CD4-positive, alpha-beta T cell treated with Interleukin-17A for 4 hours (primary cell): ENCODE measurements around the gene KRT15.

ENCODE experiments used
- DNase-seq: peaks from one replicate; pipeline ENCODE4 v3.0.0-alpha.2; 2020; ENCODE audit warnings: mixed read lengths

Gene KRT15

DNA sequence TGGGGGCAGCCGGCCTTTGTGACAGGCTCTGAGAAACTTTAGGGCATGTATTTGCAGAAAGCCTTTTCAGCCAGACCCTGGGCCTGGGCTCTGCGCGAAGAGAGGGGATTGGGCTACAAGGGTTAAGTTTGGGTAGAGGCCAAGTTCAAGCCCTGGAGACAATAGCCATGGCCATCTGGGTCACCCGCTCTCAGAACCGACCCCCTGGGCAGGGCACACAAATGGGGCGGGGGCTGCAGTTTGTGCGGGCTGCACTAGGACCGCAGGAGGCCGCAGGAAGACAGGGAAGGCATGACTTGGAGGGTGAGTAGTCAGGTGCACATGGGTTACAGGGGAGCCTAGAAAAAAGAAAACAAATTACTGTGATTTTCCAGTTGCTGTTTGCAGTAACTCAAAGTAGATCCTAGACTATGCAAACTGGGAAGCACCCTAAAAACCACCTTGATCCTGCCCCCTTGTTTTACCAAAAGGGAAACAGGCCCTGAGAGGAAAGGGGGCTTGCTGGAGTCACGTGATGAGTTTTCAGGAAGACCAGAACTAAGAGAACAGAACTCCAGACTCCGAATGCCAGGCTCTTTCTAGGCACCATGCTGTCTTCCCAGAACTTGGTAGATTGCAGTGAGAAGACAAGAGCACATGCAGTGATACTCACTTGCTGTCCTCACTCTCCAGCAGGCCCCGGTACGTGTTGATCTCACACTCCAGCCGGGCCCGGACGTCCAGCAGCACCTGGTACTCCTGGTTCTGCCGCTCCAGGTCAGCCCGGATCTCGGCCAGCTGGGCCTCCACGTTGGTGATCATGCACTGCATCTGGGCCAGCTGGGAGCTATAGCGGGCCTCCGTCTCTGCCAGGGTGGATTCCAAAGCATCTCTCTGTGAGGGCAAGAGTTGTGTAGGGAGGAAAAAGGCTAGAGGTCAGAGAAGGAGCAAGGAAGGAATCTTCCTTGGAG is 41.5 kb downstream of the KRT15 start:
- no peak for DNase-seq

DNA sequence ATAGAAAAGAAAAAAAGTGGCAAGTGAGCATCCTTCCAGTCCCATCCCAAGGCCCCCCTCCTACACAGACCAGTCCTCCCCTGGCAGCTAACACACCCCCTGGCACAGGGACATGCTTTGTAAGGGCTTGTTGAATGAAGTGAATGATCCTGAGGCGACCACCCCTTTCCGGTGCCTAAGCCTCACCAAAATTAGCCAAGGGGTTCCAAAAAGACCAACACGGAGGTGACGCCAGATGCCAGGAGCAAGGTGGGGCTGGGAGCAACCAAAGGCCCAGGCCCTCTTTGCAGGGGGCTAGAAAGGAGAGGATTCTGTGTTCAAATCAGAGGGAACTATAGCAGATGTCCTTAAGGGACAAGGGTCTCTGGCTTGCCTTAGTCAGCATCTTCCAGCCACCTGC is 43.3 kb downstream of the KRT15 start:
- no peak for DNase-seq

DNA sequence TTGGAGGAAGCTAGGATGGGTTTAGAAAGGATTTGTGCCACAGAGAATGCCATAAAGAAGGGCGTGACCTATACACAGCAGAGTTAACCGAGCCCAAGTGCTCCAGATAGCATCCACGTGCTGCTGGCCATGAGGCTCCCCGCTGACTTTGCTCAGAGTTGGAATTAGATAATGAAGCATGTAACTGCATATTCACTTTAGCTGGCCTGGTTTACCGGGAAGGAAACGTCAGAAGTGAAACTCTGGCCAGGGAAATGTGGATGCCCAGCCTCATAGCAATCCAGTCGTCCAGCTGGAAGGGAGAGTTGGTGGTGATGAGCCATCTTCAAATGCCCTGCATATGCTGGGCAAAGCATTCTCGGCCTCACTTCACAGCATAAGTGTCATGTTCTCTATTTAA is 43.8 kb downstream of the KRT15 start:
- no peak for DNase-seq

DNA sequence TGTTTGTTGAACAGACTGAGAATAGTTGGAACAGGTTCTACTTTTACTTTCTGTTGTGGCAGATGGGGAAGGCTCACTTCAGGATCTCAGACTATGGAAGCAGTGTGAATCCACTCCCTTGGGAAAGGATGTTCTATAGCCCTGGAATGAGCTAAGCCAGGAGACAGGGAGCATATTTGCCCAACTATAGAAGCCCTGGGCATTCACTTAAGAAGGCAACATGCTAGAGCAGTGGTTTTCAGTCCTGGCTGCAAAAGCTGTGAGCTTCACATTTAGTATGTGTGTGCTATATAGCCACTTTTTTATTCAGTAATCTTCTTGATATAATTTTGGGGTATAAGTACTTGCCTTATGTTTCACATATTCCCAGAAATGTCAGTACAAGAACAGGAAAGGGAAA is 50.3 kb downstream of the KRT15 start:
- DNase-seq = no peak

DNA sequence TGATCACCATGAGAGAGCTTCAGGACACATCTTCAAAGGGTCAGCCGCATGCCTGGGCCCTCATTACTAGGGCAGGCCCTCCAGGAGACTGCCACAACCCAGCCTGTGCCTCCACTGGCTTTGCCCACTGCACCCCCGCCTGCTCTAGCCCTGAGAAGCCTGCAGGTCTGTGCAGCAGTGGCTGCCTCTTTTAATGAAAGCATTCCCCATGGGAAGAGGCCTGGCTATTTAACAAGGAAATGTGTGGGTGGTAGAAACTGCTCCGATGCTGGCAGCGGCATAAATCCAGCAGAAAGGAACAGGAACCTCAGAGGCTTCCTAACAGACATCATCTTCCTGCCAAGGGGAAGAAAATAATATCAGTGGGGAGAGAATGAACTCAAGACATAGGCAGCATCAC is 51.1 kb downstream of the KRT15 start:
- DNase-seq = no peak

DNA sequence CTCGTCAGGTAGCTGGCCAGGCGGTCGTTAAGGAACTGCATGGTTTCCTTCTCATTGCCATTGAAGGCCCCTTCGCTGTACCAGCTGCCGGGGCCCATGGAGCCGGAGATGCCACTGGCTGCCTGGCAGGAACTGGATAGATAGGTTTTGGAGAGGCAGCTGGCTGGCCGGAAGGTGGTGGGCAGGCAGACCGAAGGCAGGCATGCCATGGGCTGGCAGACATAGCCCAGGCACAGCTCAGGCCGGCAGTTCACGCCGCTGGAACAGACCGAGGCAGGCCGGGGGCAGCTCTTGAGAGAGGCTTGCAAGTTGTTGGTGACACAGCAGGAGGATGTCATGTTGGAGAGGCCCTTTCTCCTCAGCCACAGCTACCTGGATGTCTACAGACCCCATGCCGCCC is 51.7 kb downstream of the KRT15 start, which contains the start of gene KRT32:
Gene KRT32, minus strand, starts transcription at position 399 of the 400 bp plus-strand sequence. Its CDS starts 61 bp downstream, at position 338.
- DNase-seq = no peak

DNA sequence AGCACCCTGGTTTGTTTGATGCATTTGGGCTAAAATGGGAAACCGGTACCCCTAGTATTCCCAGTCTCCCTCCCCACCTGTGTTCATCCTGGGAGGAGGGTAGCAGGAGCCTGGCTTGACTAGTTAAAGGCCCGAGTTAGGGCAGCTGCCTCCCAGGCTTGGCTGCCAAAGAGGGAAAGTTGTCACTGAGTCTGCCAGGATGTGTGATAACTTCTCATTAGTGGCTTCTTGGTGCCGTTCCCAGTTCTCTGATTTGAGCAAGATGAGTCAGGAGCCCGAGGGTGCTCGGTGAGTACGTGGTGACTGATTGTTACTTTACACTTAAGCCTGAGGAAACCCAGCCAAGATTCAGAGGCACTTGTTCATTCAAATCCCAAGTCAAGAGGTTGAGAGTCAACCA is 54.0 kb downstream of the KRT15 start:
- no peak for DNase-seq

DNA sequence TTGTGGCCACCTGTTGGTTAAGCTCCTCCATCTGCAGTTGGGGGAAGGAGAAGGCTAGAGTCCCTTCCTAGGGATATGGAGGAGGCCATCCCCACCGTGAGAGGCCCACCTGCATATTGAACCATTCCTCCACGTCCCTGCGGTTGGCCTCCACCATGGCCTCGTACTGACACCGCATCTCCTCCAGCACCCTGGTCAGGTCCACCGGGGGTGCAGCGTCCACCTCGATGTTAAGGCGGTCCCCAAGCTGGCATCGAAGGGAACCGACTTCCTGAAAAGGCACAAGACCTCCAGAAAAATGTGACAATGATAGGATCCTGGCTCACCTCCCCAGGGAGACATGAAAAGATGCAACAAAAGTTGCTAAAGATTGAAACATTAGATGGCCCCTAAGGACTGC is 54.5 kb downstream of the KRT15 start:
- DNase-seq = no peak

DNA sequence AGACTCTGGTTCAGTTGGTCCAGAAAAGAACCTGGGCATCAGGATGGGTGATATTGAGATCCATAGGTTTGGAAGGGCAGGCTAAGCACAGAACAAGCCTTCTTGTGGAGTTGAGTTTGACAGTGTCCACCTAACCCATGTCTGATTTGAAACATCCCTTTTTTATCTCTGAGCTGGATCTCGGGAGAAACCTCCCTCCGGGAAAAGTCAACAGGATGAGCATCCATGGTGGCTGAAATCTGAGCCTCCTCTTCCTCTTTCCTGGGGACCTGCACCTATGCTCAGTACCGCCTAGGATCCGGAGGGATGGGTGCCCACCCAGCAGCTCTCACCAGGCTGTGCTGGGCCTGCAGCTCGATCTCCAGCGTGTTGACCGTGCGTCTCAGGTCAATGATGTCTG is 54.9 kb downstream of the KRT15 start:
- no peak for DNase-seq
